Measurements from ENCODE around the gene GMDS. TPM values are rescaled to one million over a fixed set of nuclear protein-coding genes. Genes with fewer than 3 reads are reported as not detected.
A peak's percentile ranks its signal among the peaks of the same experiment; 100 is the strongest.

GMDS gene
- polyA plus RNA-seq, 1 of the 3 experiments (the other 2 are of a cell fraction): 12.3 TPM

DNA sequence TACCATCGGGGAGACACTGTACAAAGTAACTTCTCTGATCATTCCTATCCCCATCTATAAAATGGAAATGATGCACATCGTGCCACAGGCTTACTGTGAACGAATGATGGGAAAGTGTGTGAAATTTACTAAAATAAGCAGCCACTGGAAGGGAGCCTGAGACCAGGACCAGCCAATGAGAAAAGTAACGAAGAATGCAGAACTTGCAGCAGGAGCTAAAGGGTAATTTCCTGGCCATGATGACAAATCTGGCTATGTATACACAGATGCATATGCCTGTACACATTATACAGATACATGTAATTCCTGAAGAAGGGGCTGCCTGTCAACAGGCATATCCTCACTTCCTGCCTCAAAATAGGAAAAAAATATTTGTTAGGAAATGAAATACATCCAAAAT lies 47.4 kb downstream of the GMDS start:
- Histone ChIP-seq H3K27ac (ENCODE audit: low read depth in 2 of 2, low read length in 1 of 2) (no peak overlapping the region), H3K79me2 (ENCODE audit: insufficient read depth) (no peaks in the 10 kb centered on the region), H3K4me3 (ENCODE audit: low read depth in 2 of 2, low read length in 1 of 2) (no peak overlapping the region), H3K4me2 (no peak overlapping the region), H4K20me1 (ENCODE audit: insufficient read depth) (no peaks in the 10 kb centered on the region), H3K4me1 (ENCODE audit: control insufficient read depth in 1 of 2, insufficient read depth in 2 of 2, low read depth in 1 of 2, low read length in 1 of 2) (peaks cover 8 to 13% of the 10 kb centered on the region in 2 experiments), H3K27me3 (ENCODE audit: insufficient read depth) (no peaks in the 10 kb centered on the region), H3K9me3 (no peaks in the 10 kb centered on the region), H2AFZ (ENCODE audit: low read depth) (no peak overlapping the region), H3K9ac (no peak overlapping the region), H3K36me3 (replicated peaks in 1 of 2; ENCODE audit: control insufficient read depth in 1 of 2, insufficient read depth in 2 of 2, low read length in 1 of 2) (no peaks in the 10 kb centered on the region), H3K9me2 (no peaks in the 10 kb centered on the region), H3F3A (replicated peaks; ENCODE audit: insufficient read depth) (no peaks in the 10 kb centered on the region)
- no peak for TF ChIP-seq NFIC (IDR thresholded peaks at IDR 0.05; ENCODE audit: borderline replicate concordance)
- TF ChIP-seq, protein P1, sequence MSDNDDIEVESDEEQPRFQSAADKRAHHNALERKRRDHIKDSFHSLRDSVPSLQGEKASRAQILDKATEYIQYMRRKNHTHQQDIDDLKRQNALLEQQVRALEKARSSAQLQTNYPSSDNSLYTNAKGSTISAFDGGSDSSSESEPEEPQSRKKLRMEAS (IDR thresholded peaks at IDR 0.05; ENCODE audit: low read depth): no peak
- no peak for TF ChIP-seq EZH2phosphoT487 (IDR thresholded peaks at IDR 0.05; ENCODE audit: borderline replicate concordance, low read depth)
- TF ChIP-seq MXI1 (IDR thresholded peaks at IDR 0.05; ENCODE audit: low read depth, low read length): no peak
- TF ChIP-seq, protein P2, sequence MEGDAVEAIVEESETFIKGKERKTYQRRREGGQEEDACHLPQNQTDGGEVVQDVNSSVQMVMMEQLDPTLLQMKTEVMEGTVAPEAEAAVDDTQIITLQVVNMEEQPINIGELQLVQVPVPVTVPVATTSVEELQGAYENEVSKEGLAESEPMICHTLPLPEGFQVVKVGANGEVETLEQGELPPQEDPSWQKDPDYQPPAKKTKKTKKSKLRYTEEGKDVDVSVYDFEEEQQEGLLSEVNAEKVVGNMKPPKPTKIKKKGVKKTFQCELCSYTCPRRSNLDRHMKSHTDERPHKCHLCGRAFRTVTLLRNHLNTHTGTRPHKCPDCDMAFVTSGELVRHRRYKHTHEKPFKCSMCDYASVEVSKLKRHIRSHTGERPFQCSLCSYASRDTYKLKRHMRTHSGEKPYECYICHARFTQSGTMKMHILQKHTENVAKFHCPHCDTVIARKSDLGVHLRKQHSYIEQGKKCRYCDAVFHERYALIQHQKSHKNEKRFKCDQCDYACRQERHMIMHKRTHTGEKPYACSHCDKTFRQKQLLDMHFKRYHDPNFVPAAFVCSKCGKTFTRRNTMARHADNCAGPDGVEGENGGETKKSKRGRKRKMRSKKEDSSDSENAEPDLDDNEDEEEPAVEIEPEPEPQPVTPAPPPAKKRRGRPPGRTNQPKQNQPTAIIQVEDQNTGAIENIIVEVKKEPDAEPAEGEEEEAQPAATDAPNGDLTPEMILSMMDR (IDR thresholded peaks at IDR 0.05): no peak
- no peak for TF ChIP-seq GABPA (IDR thresholded peaks at IDR 0.05; ENCODE audit: low read depth)
- TF ChIP-seq, protein P3, sequence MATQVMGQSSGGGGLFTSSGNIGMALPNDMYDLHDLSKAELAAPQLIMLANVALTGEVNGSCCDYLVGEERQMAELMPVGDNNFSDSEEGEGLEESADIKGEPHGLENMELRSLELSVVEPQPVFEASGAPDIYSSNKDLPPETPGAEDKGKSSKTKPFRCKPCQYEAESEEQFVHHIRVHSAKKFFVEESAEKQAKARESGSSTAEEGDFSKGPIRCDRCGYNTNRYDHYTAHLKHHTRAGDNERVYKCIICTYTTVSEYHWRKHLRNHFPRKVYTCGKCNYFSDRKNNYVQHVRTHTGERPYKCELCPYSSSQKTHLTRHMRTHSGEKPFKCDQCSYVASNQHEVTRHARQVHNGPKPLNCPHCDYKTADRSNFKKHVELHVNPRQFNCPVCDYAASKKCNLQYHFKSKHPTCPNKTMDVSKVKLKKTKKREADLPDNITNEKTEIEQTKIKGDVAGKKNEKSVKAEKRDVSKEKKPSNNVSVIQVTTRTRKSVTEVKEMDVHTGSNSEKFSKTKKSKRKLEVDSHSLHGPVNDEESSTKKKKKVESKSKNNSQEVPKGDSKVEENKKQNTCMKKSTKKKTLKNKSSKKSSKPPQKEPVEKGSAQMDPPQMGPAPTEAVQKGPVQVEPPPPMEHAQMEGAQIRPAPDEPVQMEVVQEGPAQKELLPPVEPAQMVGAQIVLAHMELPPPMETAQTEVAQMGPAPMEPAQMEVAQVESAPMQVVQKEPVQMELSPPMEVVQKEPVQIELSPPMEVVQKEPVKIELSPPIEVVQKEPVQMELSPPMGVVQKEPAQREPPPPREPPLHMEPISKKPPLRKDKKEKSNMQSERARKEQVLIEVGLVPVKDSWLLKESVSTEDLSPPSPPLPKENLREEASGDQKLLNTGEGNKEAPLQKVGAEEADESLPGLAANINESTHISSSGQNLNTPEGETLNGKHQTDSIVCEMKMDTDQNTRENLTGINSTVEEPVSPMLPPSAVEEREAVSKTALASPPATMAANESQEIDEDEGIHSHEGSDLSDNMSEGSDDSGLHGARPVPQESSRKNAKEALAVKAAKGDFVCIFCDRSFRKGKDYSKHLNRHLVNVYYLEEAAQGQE (IDR thresholded peaks at IDR 0.05; ENCODE audit: low read depth, low read length): no peak
- no peak for TF ChIP-seq TCF12 (IDR thresholded peaks at IDR 0.05)
- TF ChIP-seq EP300 (IDR thresholded peaks at IDR 0.05; ENCODE audit: borderline replicate concordance in 1 of 2, low read depth in 1 of 2, low read length in 1 of 2): no peak
- TF ChIP-seq TAF1 (IDR thresholded peaks at IDR 0.05; ENCODE audit: borderline replicate concordance, low read depth, low read length): no peak
- TF ChIP-seq RAD21 (IDR thresholded peaks at IDR 0.05; ENCODE audit: low read length): no peak
- WGBS (ENCODE audit: low lambda C conversion rate): 91% methylated on average over 4 of the region's 4 CpGs
- CTCF ChIA-PET: interaction anchor here (0.6 to 3.9 kb wide), 6 partner anchors 17 to 602 kb away, joined by 3 to 41 read pairs (median 8); no protein-coding TSS in a partner anchor
- DNase-seq: no peak
- POLR2A ChIA-PET: no interaction called here

DNA sequence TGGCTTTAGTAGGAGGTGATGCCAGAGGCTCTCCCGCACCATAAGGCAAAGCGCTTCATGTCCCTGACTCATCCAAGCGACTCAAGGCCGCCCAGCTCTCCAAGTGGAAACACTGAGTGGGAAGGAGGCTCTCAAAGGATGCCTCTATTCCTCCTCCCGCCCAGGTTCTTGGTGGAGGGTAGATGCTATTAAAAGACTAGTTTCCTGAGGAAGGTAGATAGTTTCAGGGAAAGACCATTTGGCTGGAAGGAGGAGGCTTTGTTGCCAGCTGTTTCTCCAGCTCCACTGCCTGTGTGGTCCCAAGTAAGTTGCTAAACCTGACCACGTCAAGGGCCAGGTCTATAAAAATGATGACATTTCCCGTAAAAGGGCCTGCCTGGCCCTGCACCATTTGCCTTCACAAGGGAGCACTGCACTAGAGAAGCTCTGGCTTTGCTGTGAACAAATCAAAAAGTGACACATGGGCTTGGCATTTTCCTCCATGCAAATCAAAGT lies 48.2 kb downstream of the GMDS start:
- Histone ChIP-seq H3K79me2 (ENCODE audit: insufficient read depth) (no peaks in the 10 kb centered on the region), H4K20me1 (ENCODE audit: insufficient read depth) (no peaks in the 10 kb centered on the region), H3F3A (replicated peaks; ENCODE audit: insufficient read depth) (no peaks in the 10 kb centered on the region), H3K9me3 (no peaks in the 10 kb centered on the region), H3K27ac (ENCODE audit: low read depth in 2 of 2, low read length in 1 of 2) (no peak overlapping the region), H3K9me2 (no peaks in the 10 kb centered on the region), H3K4me3 (ENCODE audit: low read depth in 2 of 2, low read length in 1 of 2) (no peak overlapping the region), H3K4me2 (peak overlapping the region; percentile 38; the same call in 1 of the 2 replicates), H3K9ac (no peak overlapping the region), H2AFZ (ENCODE audit: low read depth) (no peak overlapping the region), H3K36me3 (replicated peaks in 1 of 2; ENCODE audit: control insufficient read depth in 1 of 2, insufficient read depth in 2 of 2, low read length in 1 of 2) (no peaks in the 10 kb centered on the region), H3K4me1 (ENCODE audit: control insufficient read depth in 1 of 2, insufficient read depth in 2 of 2, low read depth in 1 of 2, low read length in 1 of 2) (peaks cover 8 to 13% of the 10 kb centered on the region in 2 experiments), H3K27me3 (ENCODE audit: insufficient read depth) (no peaks in the 10 kb centered on the region)
- ChIA-PET POLR2A (no interaction called here), CTCF (interaction anchor here (0.6 to 3.9 kb wide), 13 partner anchors 9 to 602 kb away, joined by 3 to 41 read pairs (median 4); no protein-coding TSS in a partner anchor)
- no peak for DNase-seq
- TF ChIP-seq TEAD4 (IDR thresholded peaks at IDR 0.05; ENCODE audit: borderline replicate concordance, insufficient read depth) (no peak), FOSL2 (IDR thresholded peaks at IDR 0.05; ENCODE audit: borderline replicate concordance, low read depth) (peak; percentile 23; the same call in 1 of the 2 replicates)
- 83% methylated on average over 7 of the region's 7 CpGs for WGBS (ENCODE audit: low lambda C conversion rate)

Data from SK-N-SH (cell line).